NCI-H2081 treated with DMSO at 0.1 percent for 48 hours (cell line): ENCODE measurements around the gene DOCK9.

ENCODE experiments used
- DNase-seq: peaks from one replicate; lab custom pipeline; 2025; lab: John Stamatoyannopoulos, UW

DOCK9 gene

GRCh38 chr13:98853771-98854221, 124.1 kb downstream of the DOCK9 start:
- no peak for DNase-seq

DNA sequence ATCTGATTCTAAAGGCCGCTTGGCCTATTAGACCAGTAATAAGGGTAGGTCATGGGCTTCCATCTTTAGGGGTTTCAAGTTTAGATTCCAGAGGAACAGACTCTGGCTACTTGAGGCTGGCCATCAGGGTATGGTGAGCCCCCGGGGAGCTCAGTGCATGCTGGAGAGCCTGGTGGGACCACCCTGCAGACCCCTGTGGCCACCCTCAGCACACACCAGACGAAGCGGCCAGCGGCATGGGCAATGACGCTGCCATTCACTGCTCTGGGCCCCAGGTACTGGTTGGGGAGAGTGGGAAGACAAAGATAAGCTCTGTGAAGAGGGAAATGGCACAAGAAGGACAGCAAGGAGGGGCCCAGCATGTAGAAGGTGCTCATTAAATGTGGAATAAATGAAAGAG, 126.6 kb downstream of the DOCK9 start:
- DNase-seq = no peak

- DNase-seq = no peak
Measured at GRCh38 chr13:98848746-98849145, 129.1 kb downstream of the DOCK9 start.

GRCh38 chr13:98847780-98848179, 130.1 kb downstream of the DOCK9 start:
- no peak for DNase-seq

DNA sequence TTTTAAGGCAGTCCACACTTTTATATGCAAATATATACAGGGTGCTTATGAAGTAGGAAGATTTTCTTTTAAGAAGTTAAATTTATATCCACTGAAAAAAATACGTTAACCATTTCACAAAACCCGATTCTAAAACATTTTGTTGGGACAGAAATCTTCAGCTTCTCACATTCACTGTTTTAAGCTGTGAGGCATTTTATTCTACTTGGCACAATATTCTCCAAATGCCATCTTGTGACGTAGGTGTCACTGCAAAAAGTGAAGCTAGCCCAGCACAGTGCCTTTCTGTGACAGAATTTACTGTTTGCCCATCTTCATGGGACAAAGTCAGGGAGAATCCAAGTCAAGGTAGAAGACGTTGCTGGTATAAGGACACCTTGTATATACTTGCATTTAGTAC, 130.9 kb downstream of the DOCK9 start:
- no peak for DNase-seq

DNA sequence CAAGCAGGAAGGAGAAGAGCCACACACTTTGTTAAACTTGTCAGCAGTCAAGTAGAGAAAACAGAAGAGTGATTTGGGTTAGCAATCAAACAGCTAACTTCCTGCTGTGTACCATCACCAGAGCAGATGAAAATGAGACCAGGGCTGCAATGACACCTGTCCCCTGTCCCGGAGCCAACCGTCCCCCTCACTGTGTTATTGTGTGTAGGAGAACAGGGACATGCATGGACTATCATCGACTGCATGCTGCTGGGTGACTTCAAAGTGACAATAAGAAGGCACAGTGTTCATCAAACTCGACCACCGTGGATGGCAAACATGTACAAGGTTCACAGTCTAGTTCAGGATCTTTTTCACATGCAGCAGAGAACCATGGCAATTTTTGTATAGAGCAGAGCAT, 131.3 kb downstream of the DOCK9 start:
- no peak for DNase-seq

- DNase-seq = no peak
Measured at GRCh38 chr13:98845742-98846141, 132.1 kb downstream of the DOCK9 start.

GRCh38 chr13:98844021-98844420, 133.8 kb downstream of the DOCK9 start:
- DNase-seq = no peak

- DNase-seq = no peak
Measured at GRCh38 chr13:98843482-98843877, 134.4 kb downstream of the DOCK9 start.

GRCh38 chr13:98842858-98843481, 134.9 kb downstream of the DOCK9 start:
- DNase-seq = peak; percentile 44

- no peak for DNase-seq
Measured at GRCh38 chr13:98842070-98842469, 135.8 kb downstream of the DOCK9 start.

GRCh38 chr13:98839856-98840769, 137.8 kb downstream of the DOCK9 start:
- no peak for DNase-seq

DNA sequence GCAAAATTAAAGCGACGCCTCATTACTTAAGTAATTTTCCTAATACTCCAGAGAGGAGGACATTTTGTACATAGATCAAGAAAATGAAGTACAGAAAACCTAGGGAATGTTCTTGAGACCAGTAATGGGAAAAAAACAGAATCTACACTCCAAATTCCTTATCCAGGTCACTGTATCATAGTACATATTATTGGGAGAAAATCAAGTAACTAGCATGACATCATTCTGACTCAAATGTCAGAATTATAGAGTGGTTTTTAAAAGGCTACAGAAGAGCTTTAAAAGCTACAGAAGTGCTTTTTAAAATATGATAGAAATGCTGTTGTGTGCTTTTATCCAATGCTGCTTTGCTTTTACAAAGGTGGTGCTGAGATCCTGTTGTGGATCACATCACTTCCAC, 139.1 kb downstream of the DOCK9 start:
- no peak for DNase-seq

GRCh38 chr13:98837896-98838295, 140.0 kb downstream of the DOCK9 start:
- DNase-seq = no peak

GRCh38 chr13:98835156-98835555, 142.7 kb downstream of the DOCK9 start:
- no peak for DNase-seq

DNA sequence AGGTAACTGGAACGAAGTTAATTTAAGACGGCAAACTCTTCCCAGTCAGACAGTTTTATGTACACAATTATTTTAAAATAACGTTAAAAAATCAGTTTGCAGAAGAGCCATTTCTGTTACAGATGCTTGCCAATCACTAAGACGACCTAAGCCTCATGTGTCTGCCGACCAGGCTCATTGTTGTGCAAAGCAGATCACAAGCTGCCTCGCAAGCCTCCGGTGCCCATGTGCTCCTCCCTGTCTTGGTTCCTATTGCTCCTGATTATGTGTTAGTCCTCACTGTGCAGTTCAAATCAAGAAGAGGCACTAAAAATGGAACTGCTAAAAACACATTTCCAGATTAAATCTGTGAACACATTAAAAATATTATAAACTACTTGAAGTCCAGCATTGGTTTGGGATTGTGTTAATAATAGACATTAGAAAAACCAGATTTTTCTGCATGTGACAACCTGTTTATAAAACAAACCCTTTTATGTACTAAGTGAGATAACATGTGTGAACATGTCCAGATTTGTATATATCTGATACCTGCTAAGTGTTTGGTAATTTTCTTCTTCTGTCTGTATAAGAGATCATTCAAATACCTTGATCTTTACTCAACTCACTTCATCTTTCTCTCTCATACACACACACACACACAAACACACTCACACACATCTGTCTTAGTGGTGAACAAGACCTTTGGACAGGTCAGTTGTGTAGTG, 143.5 kb downstream of the DOCK9 start:
- DNase-seq = no peak

DNA sequence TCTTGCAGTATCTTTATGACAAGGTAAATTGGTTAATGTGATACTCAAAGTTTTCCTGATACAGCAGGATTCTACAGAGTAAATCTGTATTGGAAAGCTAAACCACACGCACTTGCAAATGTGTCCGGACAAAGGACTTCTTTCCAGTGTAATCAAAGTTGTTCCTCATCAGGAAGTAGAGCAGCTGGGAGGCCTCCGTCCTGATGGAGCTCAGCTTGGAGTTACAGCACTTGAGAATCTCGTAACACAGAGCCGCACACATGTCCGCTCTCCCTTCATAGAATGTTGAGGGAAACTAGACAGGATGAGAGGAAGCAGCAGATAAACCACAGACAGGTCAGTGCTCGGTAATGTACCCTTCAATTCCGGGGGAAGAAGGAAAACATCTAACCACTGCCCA, 146.6 kb downstream of the DOCK9 start:
- no peak for DNase-seq

DNA sequence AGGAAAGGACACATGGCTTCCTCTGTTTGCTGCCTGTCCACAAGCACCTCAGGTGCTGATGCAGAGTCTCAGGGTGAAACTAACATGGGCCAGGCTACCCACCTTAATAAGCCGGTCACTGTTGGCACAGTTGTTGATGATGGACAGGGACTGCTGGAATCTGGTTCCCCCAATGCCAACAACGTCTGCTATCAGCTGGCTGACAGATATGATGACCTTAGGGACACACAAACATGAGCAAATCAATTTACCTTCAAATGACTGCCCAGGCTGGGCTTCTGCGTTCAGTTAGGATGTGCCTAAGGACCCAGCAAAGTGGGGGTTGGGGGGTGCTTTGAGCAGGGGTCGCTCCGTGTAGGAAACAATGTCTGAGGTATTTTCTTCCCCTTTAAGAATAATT, 148.3 kb downstream of the DOCK9 start:
- DNase-seq = no peak

- no peak for DNase-seq
Measured at GRCh38 chr13:98828614-98829013, 149.2 kb downstream of the DOCK9 start.

GRCh38 chr13:98827449-98827848, 150.4 kb downstream of the DOCK9 start:
- no peak for DNase-seq

GRCh38 chr13:98826146-98826545, 151.7 kb downstream of the DOCK9 start:
- no peak for DNase-seq

DNA sequence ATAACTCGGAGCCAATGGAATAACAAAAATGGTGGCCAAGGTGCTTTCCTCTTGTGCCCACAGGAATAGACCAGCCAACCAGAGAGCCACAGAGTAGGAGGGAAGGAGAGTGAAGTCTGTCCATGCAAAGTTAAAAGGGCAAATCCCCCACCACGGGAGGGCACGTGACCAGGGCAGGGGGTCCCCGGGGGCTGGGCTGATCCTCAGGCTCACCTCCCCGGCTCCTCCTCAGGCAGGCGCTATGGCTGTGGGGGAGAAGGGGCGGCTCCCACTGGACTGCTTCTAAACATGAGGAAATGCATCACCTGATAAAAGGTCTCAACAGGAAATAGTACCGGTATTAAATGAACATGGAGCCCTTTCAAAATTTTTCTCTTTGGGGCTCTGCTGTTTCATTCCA, 152.2 kb downstream of the DOCK9 start:
- no peak for DNase-seq
